Measurements from ENCODE around the gene MTA3.

GRCh38 chr2:42693688-42694479, 125.5 kb downstream of the MTA3 start:
- TF ChIP-seq SPI1 (IDR thresholded peaks at IDR 0.05; ENCODE audit: borderline replicate concordance, low read depth): no peak
- TF ChIP-seq, protein P1, sequence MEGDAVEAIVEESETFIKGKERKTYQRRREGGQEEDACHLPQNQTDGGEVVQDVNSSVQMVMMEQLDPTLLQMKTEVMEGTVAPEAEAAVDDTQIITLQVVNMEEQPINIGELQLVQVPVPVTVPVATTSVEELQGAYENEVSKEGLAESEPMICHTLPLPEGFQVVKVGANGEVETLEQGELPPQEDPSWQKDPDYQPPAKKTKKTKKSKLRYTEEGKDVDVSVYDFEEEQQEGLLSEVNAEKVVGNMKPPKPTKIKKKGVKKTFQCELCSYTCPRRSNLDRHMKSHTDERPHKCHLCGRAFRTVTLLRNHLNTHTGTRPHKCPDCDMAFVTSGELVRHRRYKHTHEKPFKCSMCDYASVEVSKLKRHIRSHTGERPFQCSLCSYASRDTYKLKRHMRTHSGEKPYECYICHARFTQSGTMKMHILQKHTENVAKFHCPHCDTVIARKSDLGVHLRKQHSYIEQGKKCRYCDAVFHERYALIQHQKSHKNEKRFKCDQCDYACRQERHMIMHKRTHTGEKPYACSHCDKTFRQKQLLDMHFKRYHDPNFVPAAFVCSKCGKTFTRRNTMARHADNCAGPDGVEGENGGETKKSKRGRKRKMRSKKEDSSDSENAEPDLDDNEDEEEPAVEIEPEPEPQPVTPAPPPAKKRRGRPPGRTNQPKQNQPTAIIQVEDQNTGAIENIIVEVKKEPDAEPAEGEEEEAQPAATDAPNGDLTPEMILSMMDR (IDR thresholded peaks at IDR 0.05; ENCODE audit: insufficient read depth, low read length): no peak
- TF ChIP-seq REST (IDR thresholded peaks at IDR 0.05; ENCODE audit: insufficient replicate concordance, low read depth): no peak
- TF ChIP-seq GABPA (IDR thresholded peaks at IDR 0.05; ENCODE audit: low read depth): no peak
